Femur (tissue), 1 donor: Measurements from ENCODE around the gene KLF11.
"Not testable (repeated sequence)": the region's sequence is repeated elsewhere in the genome, so short reads cannot be mapped to it uniquely, and the experiment has no call there.

ENCODE experiments used
- DNase-seq: peaks from one replicate; pipeline ENCODE4 v3.0.0-alpha.2; 2017

KLF11 gene

GRCh38 chr2:10009811-10010781 is 33.3 kb upstream of the KLF11 start:
- DNase-seq, result peak; percentile 72

- not testable (repeated sequence) for DNase-seq
Observed at GRCh38 chr2:10010861-10011605, 32.3 kb upstream of the KLF11 start.

- not testable (repeated sequence) for DNase-seq
Observed at GRCh38 chr2:10011606-10012325, 31.6 kb upstream of the KLF11 start.

- DNase-seq, result not testable (repeated sequence)
Observed at GRCh38 chr2:10012366-10012962, 30.9 kb upstream of the KLF11 start.

GRCh38 chr2:10012963-10013461 is 30.3 kb upstream of the KLF11 start:
- no peak for DNase-seq

- DNase-seq, result not testable (repeated sequence)
Observed at GRCh38 chr2:10013651-10014417, 29.5 kb upstream of the KLF11 start.

- DNase-seq, result no peak
Observed at GRCh38 chr2:10014418-10015190, 28.7 kb upstream of the KLF11 start.

- DNase-seq, result not testable (repeated sequence)
Observed at GRCh38 chr2:10015376-10015989, 27.9 kb upstream of the KLF11 start.

- no peak for DNase-seq
Observed at GRCh38 chr2:10016001-10016801, 27.1 kb upstream of the KLF11 start.

GRCh38 chr2:10016802-10017258 is 26.5 kb upstream of the KLF11 start:
- DNase-seq, result no peak

GRCh38 chr2:10017313-10017941 is 25.9 kb upstream of the KLF11 start:
- DNase-seq, result no peak

GRCh38 chr2:10019174-10019573 is 24.2 kb upstream of the KLF11 start:
- DNase-seq, result no peak

- no peak for DNase-seq
Observed at GRCh38 chr2:10019602-10020400, 23.5 kb upstream of the KLF11 start.

GRCh38 chr2:10022041-10022421 is 21.3 kb upstream of the KLF11 start:
- no peak for DNase-seq

GRCh38 chr2:10022445-10022844 is 20.9 kb upstream of the KLF11 start:
- DNase-seq, result no peak

- DNase-seq, result no peak
Observed at GRCh38 chr2:10022966-10023662, 20.2 kb upstream of the KLF11 start.

- DNase-seq, result no peak
Observed at GRCh38 chr2:10026940-10027569, 16.3 kb upstream of the KLF11 start.
